AG08396 (cell line): ENCODE measurements around the gene IL36RN.

ENCODE experiments used
- DNase-seq: peaks from one replicate; pipeline ENCODE4 v3.0.0; 2012; ENCODE audit warnings: low spot score, mixed read lengths

The IL36RN gene

GRCh38 chr2:113058998-113059960 lies at the start of gene IL36RN:
Gene IL36RN (plus strand): TSS chr2:113059198. CDS start chr2:113059439, 241 bp downstream.
- no peak for DNase-seq

- DNase-seq, result no peak
These were observed 49.4 kb upstream of the IL36RN start for GRCh38 chr2:113009622-113010021.

- DNase-seq, result no peak
These were observed 48.9 kb upstream of the IL36RN start for GRCh38 chr2:113010088-113010487.

GRCh38 chr2:113011108-113011507 lies 47.9 kb upstream of the IL36RN start:
- no peak for DNase-seq

- DNase-seq, result no peak
These were observed 46.3 kb upstream of the IL36RN start for GRCh38 chr2:113012436-113013335.

GRCh38 chr2:113013336-113013661 lies 45.7 kb upstream of the IL36RN start:
- DNase-seq, result no peak

GRCh38 chr2:113014067-113014466 lies 44.9 kb upstream of the IL36RN start:
- no peak for DNase-seq

GRCh38 chr2:113015042-113015441 lies 44.0 kb upstream of the IL36RN start:
- no peak for DNase-seq

- no peak for DNase-seq
These were observed 43.3 kb upstream of the IL36RN start for GRCh38 chr2:113015655-113016054.

GRCh38 chr2:113018509-113018908 lies 40.5 kb upstream of the IL36RN start:
- no peak for DNase-seq

GRCh38 chr2:113021312-113021711 lies 37.7 kb upstream of the IL36RN start:
- DNase-seq, result no peak

- no peak for DNase-seq
These were observed 34.2 kb upstream of the IL36RN start for GRCh38 chr2:113024764-113025163.

GRCh38 chr2:113025737-113026136 lies 33.3 kb upstream of the IL36RN start:
- no peak for DNase-seq

GRCh38 chr2:113027691-113028090 lies 31.3 kb upstream of the IL36RN start:
- no peak for DNase-seq

GRCh38 chr2:113028112-113028511 lies 30.9 kb upstream of the IL36RN start:
- DNase-seq, result no peak

GRCh38 chr2:113032737-113033136 lies 26.3 kb upstream of the IL36RN start:
- no peak for DNase-seq

- no peak for DNase-seq
These were observed 25.0 kb upstream of the IL36RN start for GRCh38 chr2:113034016-113034415.

GRCh38 chr2:113036763-113037162 lies 22.2 kb upstream of the IL36RN start:
- no peak for DNase-seq

- no peak for DNase-seq
These were observed 20.7 kb upstream of the IL36RN start for GRCh38 chr2:113038291-113038690.

GRCh38 chr2:113039158-113039557 lies 19.8 kb upstream of the IL36RN start:
- DNase-seq, result no peak

- DNase-seq, result no peak
These were observed 19.3 kb upstream of the IL36RN start for GRCh38 chr2:113039719-113040118.

GRCh38 chr2:113041871-113042270 lies 17.1 kb upstream of the IL36RN start:
- no peak for DNase-seq

- DNase-seq, result no peak
These were observed 12.5 kb upstream of the IL36RN start for GRCh38 chr2:113046465-113046864.
